Measurements from ENCODE around the gene NEK2. TPM values are rescaled to one million over a fixed set of nuclear protein-coding genes. Genes with fewer than 3 reads are reported as not detected.

Gene NEK2
- total RNA-seq: 1 to 10 TPM in 1 of 3 donors, under 1 TPM in 2; 0.78 to 1.0 (median 0.99) TPM
- 1.1 TPM for total RNA-seq (2013)

GRCh38 chr1:211675230-211676105 lies at the start of gene NEK2:
NEK2 (minus strand) TSS chr1:211675621; CDS start chr1:211675479, 142 bp downstream.
- 2% methylated on average over 58 of the region's 58 CpGs for WGBS (ENCODE audit: insufficient coverage)
- peak within 1 kb of the TSS; percentile 76 to 91 for H3K27ac Mint-ChIP-seq
- ATAC-seq (peak; percentile 88 to 94 (median 89)), DNase-seq (peak; percentile 66 to 91)
- H3K4me3 Mint-ChIP-seq: peak within 1 kb of the TSS; percentile 96
- Histone ChIP-seq H3K4me1 (ENCODE audit: control insufficient read depth, insufficient read depth, low read length) (peaks cover 19% of the 10 kb centered on the region), H3K36me3 (ENCODE audit: control insufficient read depth, insufficient read depth, low read length) (no peaks in the 10 kb centered on the region), H3K9me3 (ENCODE audit: control insufficient read depth, insufficient read depth, low read length) (no peaks in the 10 kb centered on the region), H3K27me3 (ENCODE audit: control insufficient read depth, insufficient read depth, low read length) (no peaks in the 10 kb centered on the region), H3K27ac (ENCODE audit: low read length) (no peak within 1 kb of the TSS), H3K4me3 (ENCODE audit: low read length) (peak within 1 kb of the TSS; percentile 39)
- H3K4me1 Mint-ChIP-seq: peaks cover 15 to 20% of the 10 kb centered on the region in 2 donors
- H3K36me3 Mint-ChIP-seq: no peaks in the 10 kb centered on the region
- no peaks in the 10 kb centered on the region for H3K27me3 Mint-ChIP-seq (ENCODE audit: low read depth in 2 of 2)
- intact Hi-C loops (cut with micrococcal nuclease): no loop called here
- H3K9me3 Mint-ChIP-seq: no peaks in the 10 kb centered on the region
- TF ChIP-seq, protein P1, sequence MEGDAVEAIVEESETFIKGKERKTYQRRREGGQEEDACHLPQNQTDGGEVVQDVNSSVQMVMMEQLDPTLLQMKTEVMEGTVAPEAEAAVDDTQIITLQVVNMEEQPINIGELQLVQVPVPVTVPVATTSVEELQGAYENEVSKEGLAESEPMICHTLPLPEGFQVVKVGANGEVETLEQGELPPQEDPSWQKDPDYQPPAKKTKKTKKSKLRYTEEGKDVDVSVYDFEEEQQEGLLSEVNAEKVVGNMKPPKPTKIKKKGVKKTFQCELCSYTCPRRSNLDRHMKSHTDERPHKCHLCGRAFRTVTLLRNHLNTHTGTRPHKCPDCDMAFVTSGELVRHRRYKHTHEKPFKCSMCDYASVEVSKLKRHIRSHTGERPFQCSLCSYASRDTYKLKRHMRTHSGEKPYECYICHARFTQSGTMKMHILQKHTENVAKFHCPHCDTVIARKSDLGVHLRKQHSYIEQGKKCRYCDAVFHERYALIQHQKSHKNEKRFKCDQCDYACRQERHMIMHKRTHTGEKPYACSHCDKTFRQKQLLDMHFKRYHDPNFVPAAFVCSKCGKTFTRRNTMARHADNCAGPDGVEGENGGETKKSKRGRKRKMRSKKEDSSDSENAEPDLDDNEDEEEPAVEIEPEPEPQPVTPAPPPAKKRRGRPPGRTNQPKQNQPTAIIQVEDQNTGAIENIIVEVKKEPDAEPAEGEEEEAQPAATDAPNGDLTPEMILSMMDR (IDR thresholded peaks at IDR 0.05): no peak

DNA sequence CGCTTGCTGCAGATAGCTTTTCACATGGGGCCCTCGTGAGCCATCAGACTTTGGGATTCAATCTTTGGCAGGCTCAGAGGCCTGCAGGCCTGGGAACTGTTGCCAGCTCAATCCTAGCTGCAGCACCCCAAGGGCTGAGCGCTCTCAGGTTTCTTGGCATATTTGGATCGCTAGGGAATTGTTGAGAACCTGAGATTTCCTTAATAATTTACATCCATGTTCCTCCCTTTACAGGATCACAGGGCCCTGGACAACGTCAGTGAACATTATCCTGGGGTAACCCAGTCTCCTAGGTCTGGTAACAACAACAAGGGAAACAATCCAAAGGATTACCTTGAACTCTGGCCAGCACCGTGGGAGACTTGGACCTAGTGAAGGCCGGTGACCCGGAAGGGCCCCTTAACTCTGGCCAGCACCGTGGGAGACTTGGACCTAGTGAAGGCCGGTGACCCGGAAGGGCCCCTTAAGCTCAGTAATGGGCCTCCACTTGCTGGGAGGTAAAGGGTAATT lies 49.3 kb upstream of the NEK2 start:
- no peak overlapping the region for H3K4me3 ChIP-seq (ENCODE audit: low read length)
- no peak overlapping the region for H3K27ac Mint-ChIP-seq
- H3K36me3 Mint-ChIP-seq: no peaks in the 10 kb centered on the region
- TF ChIP-seq, protein P1 (IDR thresholded peaks at IDR 0.05): no peak
- H3K4me3 Mint-ChIP-seq: no peak overlapping the region
- H3K4me1 Mint-ChIP-seq: no peaks in the 10 kb centered on the region
- H3K27me3 ChIP-seq (ENCODE audit: control insufficient read depth, insufficient read depth, low read length): no peaks in the 10 kb centered on the region
- H3K27me3 Mint-ChIP-seq (ENCODE audit: low read depth in 2 of 2): no peaks in the 10 kb centered on the region
- WGBS (ENCODE audit: insufficient coverage): 83% methylated on average over 11 of the region's 11 CpGs
- H3K27ac ChIP-seq (ENCODE audit: low read length): no peak overlapping the region
- H3K9me3 ChIP-seq (ENCODE audit: control insufficient read depth, insufficient read depth, low read length): no peaks in the 10 kb centered on the region
- ATAC-seq: no peak
- no peaks in the 10 kb centered on the region for H3K9me3 Mint-ChIP-seq
- H3K36me3 ChIP-seq (ENCODE audit: control insufficient read depth, insufficient read depth, low read length): no peaks in the 10 kb centered on the region
- no peaks in the 10 kb centered on the region for H3K4me1 ChIP-seq (ENCODE audit: control insufficient read depth, insufficient read depth, low read length)
- no peak for DNase-seq
- intact Hi-C loops (cut with micrococcal nuclease): no loop called here

DNA sequence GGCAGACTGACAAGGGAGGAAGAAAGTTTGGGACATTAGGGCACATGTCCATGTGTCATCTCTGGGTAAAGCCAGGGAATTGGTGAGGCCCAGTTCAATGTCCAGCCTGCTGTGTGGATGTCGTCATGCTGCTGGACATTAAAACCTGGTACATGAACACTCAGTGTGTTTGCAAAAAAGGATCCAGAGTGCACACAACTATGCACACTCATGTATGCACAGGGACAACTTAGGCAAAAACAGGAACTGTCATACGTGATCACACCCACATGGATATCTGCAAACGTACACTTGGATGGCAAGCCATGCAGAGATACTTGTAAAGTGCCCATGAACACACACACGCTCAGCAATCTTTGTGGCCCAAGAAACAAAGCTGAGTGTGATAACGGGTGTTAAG lies 47.9 kb upstream of the NEK2 start:
- H3K36me3 ChIP-seq (ENCODE audit: control insufficient read depth, insufficient read depth, low read length): no peaks in the 10 kb centered on the region
- H3K9me3 Mint-ChIP-seq: no peaks in the 10 kb centered on the region
- H3K4me1 Mint-ChIP-seq: no peaks in the 10 kb centered on the region
- no peaks in the 10 kb centered on the region for H3K27me3 Mint-ChIP-seq (ENCODE audit: low read depth in 2 of 2)
- H3K27ac ChIP-seq (ENCODE audit: low read length): no peak overlapping the region
- no peaks in the 10 kb centered on the region for H3K36me3 Mint-ChIP-seq
- H3K9me3 ChIP-seq (ENCODE audit: control insufficient read depth, insufficient read depth, low read length): no peaks in the 10 kb centered on the region
- TF ChIP-seq, protein P1 (IDR thresholded peaks at IDR 0.05): no peak
- WGBS (ENCODE audit: insufficient coverage): 86% methylated on average over 5 of the region's 5 CpGs
- ATAC-seq (no peak), DNase-seq (no peak)
- H3K4me3 Mint-ChIP-seq: no peak overlapping the region
- no peaks in the 10 kb centered on the region for H3K27me3 ChIP-seq (ENCODE audit: control insufficient read depth, insufficient read depth, low read length)
- H3K4me3 ChIP-seq (ENCODE audit: low read length): no peak overlapping the region
- H3K4me1 ChIP-seq (ENCODE audit: control insufficient read depth, insufficient read depth, low read length): no peaks in the 10 kb centered on the region
- H3K27ac Mint-ChIP-seq: no peak overlapping the region
- intact Hi-C loops (cut with micrococcal nuclease): no loop called here
